HepG2 (cell line): ENCODE measurements around the gene CNNM3. TPM values are rescaled to one million over a fixed set of nuclear protein-coding genes. Genes with fewer than 3 reads are reported as not detected.

Experiments
- ATAC-seq: fragments of 200-7000 bp; cut with Tn5 transposase; 3 replicates; pipeline ENCODE4 v1.9.1; 2020; ENCODE audit warnings: mild to moderate bottlenecking, moderate library complexity
- BruUV-seq: library from RNA; stranded (reverse); fragments of 400-500 nt; replicated peaks from 2 replicates; lab custom pipeline; 2021; lab: Mats Ljungman, UMichigan
- CTCF ChIA-PET: fragments of 300-600 bp; formaldehyde crosslinking; extraction: SDS; loops from one replicate; lab custom pipeline; 2021; ENCODE audit warnings: low total read pairs, inconsistent platforms, low intra/inter-chr PET ratio; lab: Yijun Ruan, JAX
- POLR2A ChIA-PET: fragments of 350-600 bp; sonication (Branson Sonifier 250); formaldehyde crosslinking; loops from one replicate; lab custom pipeline; 2020; ENCODE audit warnings: antibody characterized with exemption, inconsistent platforms; lab: Yijun Ruan, JAX
- DNase-seq: peaks from one replicate; pipeline ENCODE4 v3.0.0-alpha.2; 2015; ENCODE audit warnings: low spot score
- FAIRE-seq: peaks from 3 replicates; lab custom pipeline; 2011; peaks lifted over from hg19 to GRCh38; lab: Jason Lieb, UNC
- H2AFZ ChIP-seq: one replicate; pipeline ENCODE4 v1.6.1; 2011; ENCODE audit warnings: low read length, inconsistent platforms
- H3K27ac ChIP-seq: fragments of 300-600 bp; 3 replicates; pipeline ENCODE4 v1.8.0; 2011; ENCODE audit warnings: mixed run types, mild to moderate bottlenecking, mixed read lengths, low read length, inconsistent platforms; ENCODE audit not compliant: insufficient read depth; ENCODE audit errors: extremely low read length
- H3K27me3 ChIP-seq, 2 experiments: fragments of 200-600 bp in 1 of 2; 2 replicates in 1 of 2; 3 replicates in 1 of 2; pipeline versions ENCODE4 v1.6.0 to v1.8.0; 2011; ENCODE audit warnings: low read length in 2 of 2, mild to moderate bottlenecking in 2 of 2, moderate library complexity in 2 of 2, inconsistent platforms in 1 of 2; ENCODE audit not compliant: insufficient read depth in 2 of 2, control insufficient read depth in 1 of 2
- H3K36me3 ChIP-seq, 2 experiments: fragments of 200-600 bp in 1 of 2; replicated peaks in 1 of 2; 2 replicates in 1 of 2; 3 replicates in 1 of 2; pipeline versions ENCODE4 v1.5.1 to v1.8.0; 2011; ENCODE audit warnings: low read length in 2 of 2, inconsistent platforms in 1 of 2; ENCODE audit not compliant: insufficient read depth in 2 of 2, control insufficient read depth in 1 of 2
- H3K4me1 ChIP-seq: 2 replicates; pipeline ENCODE4 v1.5.1; 2012; ENCODE audit warnings: low read length, inconsistent platforms; ENCODE audit not compliant: insufficient read depth
- H3K4me2 ChIP-seq: 2 replicates; pipeline ENCODE4 v1.6.0; 2011; ENCODE audit warnings: low read depth, low read length, inconsistent platforms
- H3K4me3 ChIP-seq, 3 experiments: fragments of 200-600 bp in 1 of 3; sonication (generic), shearing (Covaris generic) in 1 of 3; replicated peaks in 1 of 3; 2 replicates each; pipeline ENCODE4 v1.5.1; 2011 to 2016; ENCODE audit warnings: low read length in 3 of 3, inconsistent platforms in 2 of 3, low read depth in 2 of 3, mild to moderate bottlenecking in 2 of 3, control low read depth in 1 of 3, mixed read lengths in 1 of 3; ENCODE audit not compliant: insufficient read depth in 1 of 3
- H3K79me2 ChIP-seq: one replicate; pipeline ENCODE4 v1.6.1; 2011; ENCODE audit warnings: low read length, inconsistent platforms; ENCODE audit not compliant: insufficient read depth
- H3K9ac ChIP-seq: 2 replicates; pipeline ENCODE4 v1.6.0; 2011; ENCODE audit warnings: mild to moderate bottlenecking, low read depth, low read length, inconsistent platforms; ENCODE audit not compliant: insufficient read depth
- H3K9me3 ChIP-seq: 2 replicates; pipeline ENCODE4 v1.5.1; 2012; ENCODE audit warnings: mild to moderate bottlenecking, low read length
- H4K20me1 ChIP-seq: 2 replicates; pipeline ENCODE4 v1.6.0; 2011; ENCODE audit warnings: inconsistent platforms, mild to moderate bottlenecking, low read length, moderate library complexity; ENCODE audit not compliant: insufficient read depth
- EHMT2 ChIP-seq: fragments of 200-600 bp; sonication (generic); IDR thresholded peaks from 2 replicates; pipeline ENCODE4 v1.7.0; 2017; ENCODE audit warnings: antibody characterized with exemption, low read depth, low read length, borderline replicate concordance
- HNF4A ChIP-seq: sonication (generic); formaldehyde crosslinking; IDR thresholded peaks from 2 replicates; pipeline ENCODE4 v1.4.0; 2020; ENCODE audit warnings: missing genetic modification reagents
- MAFK ChIP-seq, 2 experiments: IDR thresholded peaks in 1 of 2; conservative IDR thresholded peaks in 1 of 2; 2 replicates each; pipeline ENCODE4 v1.6.1; 2011; ENCODE audit warnings: improper control_type of control experiment in 2 of 2, low read length in 2 of 2
- NFKBIZ ChIP-seq: IDR thresholded peaks from 2 replicates; pipeline ENCODE4 v1.6.1; 2018; ENCODE audit warnings: missing genetic modification reagents, missing compliant biosample characterization
- PAX8 ChIP-seq: sonication (generic); formaldehyde crosslinking; IDR thresholded peaks from 2 replicates; pipeline ENCODE4 v1.8.0; 2022; ENCODE audit warnings: mild to moderate bottlenecking, missing genetic modification reagents, borderline replicate concordance
- POLR2A ChIP-seq, 2 experiments: IDR thresholded peaks; 2 replicates each; pipeline ENCODE4 v1.6.1; 2011; ENCODE audit warnings: low read depth in 2 of 2, low read length in 2 of 2, mild to moderate bottlenecking in 1 of 2, moderate library complexity in 1 of 2; ENCODE audit not compliant: insufficient read depth in 1 of 2
- SRSF1 ChIP-seq: fragments of 200-400 bp; formaldehyde crosslinking; optimal IDR thresholded peaks from 2 replicates; pipeline ENCODE3; 2017; ENCODE audit warnings: mild to moderate bottlenecking, low read depth, low read length, moderate library complexity
- SUZ12 ChIP-seq: fragments of 150-350 bp; IDR thresholded peaks from 2 replicates; pipeline ENCODE4 v1.6.1; 2014; ENCODE audit warnings: low read depth, low read length
- U2AF1 ChIP-seq: fragments of 200-400 bp; formaldehyde crosslinking; optimal IDR thresholded peaks from 2 replicates; pipeline ENCODE3; 2017; ENCODE audit warnings: mild to moderate bottlenecking, low read depth, low read length
- XBP1 ChIP-seq: sonication (generic); formaldehyde crosslinking; IDR thresholded peaks from 2 replicates; pipeline ENCODE4 v1.5.0; 2020; ENCODE audit warnings: missing genetic modification reagents
- ZFP90 ChIP-seq: sonication (generic); formaldehyde crosslinking; IDR thresholded peaks from 2 replicates; pipeline ENCODE4 v1.8.0; 2022; ENCODE audit warnings: missing genetic modification reagents, mild to moderate bottlenecking, inconsistent platforms, borderline replicate concordance
- ZNF138 ChIP-seq: sonication (generic); formaldehyde crosslinking; IDR thresholded peaks from 2 replicates; pipeline ENCODE4 v1.5.0; 2020; ENCODE audit warnings: mild to moderate bottlenecking, low read depth, missing genetic modification reagents
- ZNF260 ChIP-seq: sonication (generic); formaldehyde crosslinking; IDR thresholded peaks from 2 replicates; pipeline ENCODE4 v1.4.0; 2020; ENCODE audit warnings: missing genetic modification reagents, low read depth, mild to moderate bottlenecking, borderline replicate concordance
- ZNF317 ChIP-seq: sonication (generic); formaldehyde crosslinking; IDR thresholded peaks from 2 replicates; pipeline ENCODE4 v1.5.0; 2020; ENCODE audit warnings: mild to moderate bottlenecking, missing genetic modification reagents
- WGBS: methylation state at CpG from one replicate; pipeline ENCODE4 v1.1.6; 2017; ENCODE audit warnings: low lambda C conversion rate; 5-methylcytosine and 5-hydroxymethylcytosine counted together
- in situ Hi-C: cut with HindIII; loops from 2 replicates; pipeline ENCODE4 v1.10.0; 2017; ENCODE audit warnings: low pct_unique_long_range_greater_than_20kb; ENCODE audit not compliant: extremely low pct_ligation_motif_present
- intact Hi-C: fragments of 100-400 bp; cut with micrococcal nuclease; formaldehyde crosslinking; loops from one replicate; pipeline ENCODE4 v1.10.0; 2022; ENCODE audit not compliant: unreplicated experiment
- polyA plus RNA-seq, 8 experiments: library from polyadenylated mRNA; depleted of rRNA in 3 of 8; stranded (reverse) in 7 of 8; unstranded in 1 of 8; fragments of >200 nt; fragmentation: Illumina TruSeq in 4 of 8; extraction: Trizol in 4 of 8; gene quantifications; 2 replicates each; pipeline versions ENCODE4 v1.2.1 to v1.2.3, GENCODE V29; 2011 to 2016; ENCODE audit warnings: low read depth in 4 of 8, missing spikeins in 1 of 8, mixed read lengths in 1 of 8; ENCODE audit not compliant: insufficient read depth in 1 of 8
- total RNA-seq, 5 experiments: library from RNA; depleted of rRNA; stranded (reverse); fragments of >200 nt; fragmentation: Illumina TruSeq; extraction: Trizol; gene quantifications; 2 replicates each; pipeline ENCODE4 v1.2.3, GENCODE V29; 2016; ENCODE audit warnings: low read depth in 1 of 5
- TF ChIP-seq, protein P1 (sequence below): sonication (generic); formaldehyde crosslinking; IDR thresholded peaks from 2 replicates; pipeline ENCODE4 v1.4.0; 2020; ENCODE audit warnings: mild to moderate bottlenecking, missing genetic modification reagents

Gene CNNM3
- total and polyA plus RNA-seq, 2 of the 13 experiments (the other 11 are each of a cell fraction or from before 2014, with no cell fraction given), result 21.2 to 27.9 TPM

- FAIRE-seq, result peak; percentile 34
- no peak overlapping the region for H2AFZ ChIP-seq
Observed at GRCh38 chr2:96817882-96818281, 1.8 kb downstream of the CNNM3 start.

DNA sequence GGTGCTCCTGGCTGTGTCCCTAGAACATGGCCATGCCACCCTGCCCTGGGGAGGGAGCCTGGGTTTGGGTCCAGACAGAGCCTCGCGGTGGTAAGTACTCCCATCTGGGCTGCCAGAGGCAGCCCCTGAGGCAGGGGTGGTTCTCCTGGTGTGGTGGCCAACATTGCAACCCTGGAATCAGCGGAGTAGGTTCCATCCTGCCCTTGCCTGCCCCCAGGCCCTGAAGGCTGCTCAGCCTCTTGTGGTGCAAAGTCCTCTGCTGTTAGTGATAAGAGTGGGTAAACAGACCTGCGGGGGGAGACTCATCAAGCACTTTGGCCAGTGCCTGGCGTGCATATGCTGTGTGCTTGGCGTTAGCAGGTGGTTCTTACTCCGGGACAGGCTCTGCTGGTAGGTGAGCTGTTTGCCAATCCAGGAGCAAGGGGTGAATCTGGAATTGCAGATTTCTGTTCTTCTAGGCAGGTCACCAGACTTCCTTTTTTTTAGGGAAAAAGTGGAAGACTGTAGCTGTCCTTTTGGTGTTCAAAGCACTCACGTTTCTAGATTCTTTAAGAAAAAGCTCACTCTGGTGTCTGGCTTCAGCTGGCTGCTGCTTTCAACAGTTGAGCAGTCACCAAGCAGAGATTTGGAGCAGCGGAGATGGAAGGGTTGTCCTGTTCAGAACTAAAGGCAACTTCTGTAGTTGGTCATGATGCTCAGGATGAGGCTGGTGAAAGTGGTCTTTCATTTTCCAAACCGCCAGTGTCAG is 3.2 kb downstream of the CNNM3 start:
- H3K9ac ChIP-seq, result peak overlapping the region; percentile 87
- H4K20me1 ChIP-seq, result peaks cover 65% of the 10 kb centered on the region
- peaks cover 76% of the 10 kb centered on the region for H3K4me1 ChIP-seq
- FAIRE-seq (peak; percentile 99), ATAC-seq (peak; percentile 78), DNase-seq (peak; percentile 98)
- peak overlapping the region; percentile 83 for H3K27ac ChIP-seq
- no peaks in the 10 kb centered on the region for H3K9me3 ChIP-seq
- peaks cover 82% of the 10 kb centered on the region for H3K79me2 ChIP-seq
- peak overlapping the region; percentile 100 for H3K4me2 ChIP-seq
- in situ Hi-C loops, result no loop called here
- ChIA-PET CTCF (no interaction called here), POLR2A (interaction anchor here (0.8 to 7.4 kb wide), 14 partner anchors 9 to 60 kb away, joined by 3 to 99 read pairs (median 6); partner anchors contain the start of genes ANKRD39, CNNM4 and SEMA4C)
- peak overlapping the region; percentile 67 to 91 (median 87) for H3K4me3 ChIP-seq
- no peak overlapping the region for H2AFZ ChIP-seq
- H3K36me3 ChIP-seq, result peaks cover 9 to 36% of the 10 kb centered on the region in 2 experiments
- 19% methylated on average over 8 of the region's 10 CpGs for WGBS
- intact Hi-C loops, result loop anchor here (2.0 to 5.0 kb wide), 4 partner anchors 37 to 217 kb away; partner anchors contain the start of genes CNNM4 and KANSL3
- H3K27me3 ChIP-seq, result no peaks in the 10 kb centered on the region; a peak in 1 of 5 replicates
- BruUV-seq, result no TSS peak
- TF ChIP-seq ZNF317 (CRISPR knock-in tag), result no peak
- TF ChIP-seq HNF4A (CRISPR knock-in tag), result peak; percentile 100
- no peak for TF ChIP-seq XBP1 (CRISPR knock-in tag)
- peak; percentile 34; the same call in 1 of the 2 replicates for TF ChIP-seq PAX8 (CRISPR knock-in tag)
- no peak for TF ChIP-seq U2AF1
- 0 out of 2 replicates have a peak, but pooled peaks have one; percentile 64 for TF ChIP-seq ZNF260 (CRISPR knock-in tag)
- peak; percentile 41; the same call in 1 of the 2 replicates for TF ChIP-seq EHMT2
- TF ChIP-seq, protein P1, sequence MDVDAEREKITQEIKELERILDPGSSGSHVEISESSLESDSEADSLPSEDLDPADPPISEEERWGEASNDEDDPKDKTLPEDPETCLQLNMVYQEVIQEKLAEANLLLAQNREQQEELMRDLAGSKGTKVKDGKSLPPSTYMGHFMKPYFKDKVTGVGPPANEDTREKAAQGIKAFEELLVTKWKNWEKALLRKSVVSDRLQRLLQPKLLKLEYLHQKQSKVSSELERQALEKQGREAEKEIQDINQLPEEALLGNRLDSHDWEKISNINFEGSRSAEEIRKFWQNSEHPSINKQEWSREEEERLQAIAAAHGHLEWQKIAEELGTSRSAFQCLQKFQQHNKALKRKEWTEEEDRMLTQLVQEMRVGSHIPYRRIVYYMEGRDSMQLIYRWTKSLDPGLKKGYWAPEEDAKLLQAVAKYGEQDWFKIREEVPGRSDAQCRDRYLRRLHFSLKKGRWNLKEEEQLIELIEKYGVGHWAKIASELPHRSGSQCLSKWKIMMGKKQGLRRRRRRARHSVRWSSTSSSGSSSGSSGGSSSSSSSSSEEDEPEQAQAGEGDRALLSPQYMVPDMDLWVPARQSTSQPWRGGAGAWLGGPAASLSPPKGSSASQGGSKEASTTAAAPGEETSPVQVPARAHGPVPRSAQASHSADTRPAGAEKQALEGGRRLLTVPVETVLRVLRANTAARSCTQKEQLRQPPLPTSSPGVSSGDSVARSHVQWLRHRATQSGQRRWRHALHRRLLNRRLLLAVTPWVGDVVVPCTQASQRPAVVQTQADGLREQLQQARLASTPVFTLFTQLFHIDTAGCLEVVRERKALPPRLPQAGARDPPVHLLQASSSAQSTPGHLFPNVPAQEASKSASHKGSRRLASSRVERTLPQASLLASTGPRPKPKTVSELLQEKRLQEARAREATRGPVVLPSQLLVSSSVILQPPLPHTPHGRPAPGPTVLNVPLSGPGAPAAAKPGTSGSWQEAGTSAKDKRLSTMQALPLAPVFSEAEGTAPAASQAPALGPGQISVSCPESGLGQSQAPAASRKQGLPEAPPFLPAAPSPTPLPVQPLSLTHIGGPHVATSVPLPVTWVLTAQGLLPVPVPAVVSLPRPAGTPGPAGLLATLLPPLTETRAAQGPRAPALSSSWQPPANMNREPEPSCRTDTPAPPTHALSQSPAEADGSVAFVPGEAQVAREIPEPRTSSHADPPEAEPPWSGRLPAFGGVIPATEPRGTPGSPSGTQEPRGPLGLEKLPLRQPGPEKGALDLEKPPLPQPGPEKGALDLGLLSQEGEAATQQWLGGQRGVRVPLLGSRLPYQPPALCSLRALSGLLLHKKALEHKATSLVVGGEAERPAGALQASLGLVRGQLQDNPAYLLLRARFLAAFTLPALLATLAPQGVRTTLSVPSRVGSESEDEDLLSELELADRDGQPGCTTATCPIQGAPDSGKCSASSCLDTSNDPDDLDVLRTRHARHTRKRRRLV, result no peak

More at GRCh38 chr2:96817882-96818281, 1.8 kb downstream of the CNNM3 start:
- WGBS, result 25% methylated on average over 8 of the region's 8 CpGs
- peaks cover 3 to 24% of the 10 kb centered on the region in 2 experiments; a peak in 4 of 5 replicates for H3K36me3 ChIP-seq
- H3K79me2 ChIP-seq, result peaks cover 67% of the 10 kb centered on the region
- CTCF ChIA-PET, result no interaction called here
- DNase-seq (no peak), ATAC-seq (no peak)
- H4K20me1 ChIP-seq, result peaks cover 51% of the 10 kb centered on the region
- peak overlapping the region; percentile 87 for H3K9ac ChIP-seq
- peak overlapping the region; percentile 100 for H3K4me2 ChIP-seq
- no peaks in the 10 kb centered on the region for H3K9me3 ChIP-seq
- in situ Hi-C loops, result no loop called here
- no peak for TF ChIP-seq SRSF1
- TF ChIP-seq ZNF138 (CRISPR knock-in tag), result 0 out of 2 replicates have a peak, but pooled peaks have one; percentile 23
- TF ChIP-seq ZFP90 (CRISPR knock-in tag), result 0 out of 2 replicates have a peak, but pooled peaks have one; percentile 40
- TF ChIP-seq SUZ12, result no peak
- no peak for TF ChIP-seq NFKBIZ
- TF ChIP-seq POLR2A (IDR thresholded peaks at IDR 0.05; ENCODE audit: insufficient read depth in 1 of 2, low read depth in 2 of 2, low read length in 2 of 2), result no peak
- TF ChIP-seq MAFK (conservative IDR thresholded peaks at IDR 0.05 in 1 of 2, IDR thresholded peaks at IDR 0.05 in 1 of 2; ENCODE audit: low read length in 2 of 2), result 0 out of 4 replicates have a peak, but pooled peaks of 1 of the 2 experiments have one; percentile 5
- H3K4me3 ChIP-seq, result peak overlapping the region; percentile 67 to 91 (median 87)
- intact Hi-C loops, result loop anchor here (2.0 to 5.0 kb wide), 4 partner anchors 39 to 216 kb away; partner anchors contain the start of genes CNNM4 and KANSL3
- H3K27ac ChIP-seq, result peak overlapping the region; percentile 83
- H3K4me1 ChIP-seq, result peaks cover 70% of the 10 kb centered on the region
- POLR2A ChIA-PET, result interaction anchor here (0.9 to 7.4 kb wide), 9 partner anchors 8 to 59 kb away, joined by 3 to 99 read pairs (median 4); partner anchors contain the start of genes ANKRD39 and SEMA4C
- BruUV-seq, result TSS peak; percentile 42
- no peaks in the 10 kb centered on the region; a peak in 1 of 5 replicates for H3K27me3 ChIP-seq
